Breast epithelium (tissue), 4 donors: Measurements from ENCODE around the gene CNR2. TPM values are rescaled to one million over a fixed set of nuclear protein-coding genes. Genes with fewer than 3 reads are reported as not detected.

Experiments
- DNase-seq, 2 donors: peaks; one replicate each; pipeline ENCODE4 v3.0.0-alpha.2; 2019; ENCODE audit warnings: low spot score in 2 of 2
- H3K27ac ChIP-seq, 2 donors: fragments of 200-600 bp; sonication (generic) in 1 of 2; one replicate each; pipeline ENCODE4 v1.5.1; 2016 to 2019; ENCODE audit warnings: mild to moderate bottlenecking in 1 of 2
- H3K27me3 ChIP-seq, 2 donors: fragments of 200-600 bp; sonication (generic) in 1 of 2; one replicate each; pipeline versions ENCODE4 v1.5.1 to v1.6.0; 2017 to 2019; ENCODE audit warnings: control low read depth in 1 of 2, mild to moderate bottlenecking in 1 of 2
- H3K36me3 ChIP-seq: fragments of 200-600 bp; one replicate; pipeline ENCODE4 v1.5.1; 2019
- H3K4me1 ChIP-seq, 2 donors: fragments of 200-600 bp; sonication (generic); one replicate each; pipeline ENCODE4 v1.5.1; 2016 to 2019; ENCODE audit warnings: control low read depth in 1 of 2
- H3K4me3 ChIP-seq, 3 donors: fragments of 200-600 bp; sonication (generic); 1 replicate in 2 of 3; 2 replicates in 1 of 3; pipeline ENCODE4 v1.5.1; 2016 to 2019; ENCODE audit warnings: mild to moderate bottlenecking in 3 of 3, moderate library complexity in 2 of 3
- H3K9me3 ChIP-seq, 2 donors: fragments of 200-600 bp; sonication (generic) in 1 of 2; one replicate each; pipeline ENCODE4 v1.5.1; 2016 to 2019; ENCODE audit warnings: control low read depth in 1 of 2
- CTCF ChIP-seq, 3 donors: fragments of 450-650 bp; IDR thresholded peaks; one replicate each; pipeline ENCODE4 v1.5.1; 2016 to 2017; ENCODE audit warnings: antibody characterized with exemption in 3 of 3, mild to moderate bottlenecking in 3 of 3, moderate library complexity in 3 of 3
- POLR2A ChIP-seq: fragments of 450-650 bp; IDR thresholded peaks from one replicate; pipeline ENCODE4 v1.6.1; 2016; ENCODE audit warnings: antibody characterized with exemption, mild to moderate bottlenecking, moderate library complexity
- POLR2AphosphoS5 ChIP-seq, 3 donors: sonication (generic); formaldehyde crosslinking; IDR thresholded peaks; one replicate each; pipeline ENCODE4 v1.6.1; 2017; ENCODE audit warnings: antibody characterized with exemption in 3 of 3
- intact Hi-C: fragments of 100-400 bp; cut with DNase I; formaldehyde crosslinking; loops from one replicate; pipeline ENCODE4 v1.15.1; 2023; ENCODE audit warnings: low total_unique reads
- total RNA-seq, 3 donors: library from RNA; depleted of rRNA; stranded (reverse); fragments of >200 nt; gene quantifications; one replicate each; pipeline ENCODE4 v1.1.0, GENCODE V29; 2016

Gene CNR2
- total RNA-seq, 3 donors from 2014 or later, result under 0.01 TPM; not detected in 2

- Histone ChIP-seq H3K4me3 (peak overlapping the region; percentile 88 to 98 (median 97)), H3K27me3 (no peaks in the 10 kb centered on the region), H3K9me3 (no peaks in the 10 kb centered on the region), H3K36me3 (no peaks in the 10 kb centered on the region), H3K4me1 (no peaks in the 10 kb centered on the region), H3K27ac (peak overlapping the region in 1 of 2 donors; percentile 97)
- intact Hi-C loops, result no loop called here
- TF ChIP-seq POLR2A, result no peak
- no peak for TF ChIP-seq POLR2AphosphoS5 (IDR thresholded peaks at IDR 0.05)
- no peak for TF ChIP-seq CTCF (IDR thresholded peaks at IDR 0.05)
- DNase-seq, result no peak
These were observed 87.2 kb downstream of the CNR2 start for GRCh38 chr1:23825762-23826522.

- Histone ChIP-seq H3K27me3 (no peaks in the 10 kb centered on the region), H3K36me3 (no peaks in the 10 kb centered on the region), H3K4me1 (no peaks in the 10 kb centered on the region), H3K9me3 (no peaks in the 10 kb centered on the region), H3K4me3 (peak within 1 kb of the TSS; percentile 88 to 98 (median 97)), H3K27ac (peak within 1 kb of the TSS; percentile 97)
- TF ChIP-seq POLR2A, result peak; percentile 86
- TF ChIP-seq POLR2AphosphoS5 (IDR thresholded peaks at IDR 0.05), result peak; percentile 86 to 95 (median 91)
- TF ChIP-seq CTCF (IDR thresholded peaks at IDR 0.05), result no peak
- intact Hi-C loops, result no loop called here
- DNase-seq, result peak; percentile 89 to 94
These were observed 87.9 kb downstream of the CNR2 start, which contains the start of gene HMGCL for GRCh38 chr1:23825076-23825761. Gene HMGCL (minus strand): TSS chr1:23825429. CDS start chr1:23825415, 14 bp downstream.

- intact Hi-C loops, result no loop called here
These were observed 88.5 kb downstream of the CNR2 start for GRCh38 chr1:23824711-23825075.

GRCh38 chr1:23823767-23824166 lies 89.4 kb downstream of the CNR2 start:
- H3K27ac ChIP-seq, result no peak overlapping the region
- H3K4me3 ChIP-seq, result peak overlapping the region in 1 of 3 donors; percentile 88
- no peaks in the 10 kb centered on the region for H3K36me3 ChIP-seq
- no peaks in the 10 kb centered on the region for H3K4me1 ChIP-seq
- no peak for DNase-seq
- TF ChIP-seq CTCF (IDR thresholded peaks at IDR 0.05) (no peak), POLR2AphosphoS5 (IDR thresholded peaks at IDR 0.05) (no peak), POLR2A (no peak)
- H3K9me3 ChIP-seq, result no peaks in the 10 kb centered on the region
- intact Hi-C loops, result no loop called here
- H3K27me3 ChIP-seq, result no peaks in the 10 kb centered on the region

More at GRCh38 chr1:23824711-23825075, 88.5 kb downstream of the CNR2 start:
- H3K4me3 ChIP-seq, result peak overlapping the region; percentile 88 to 98 (median 97)
- no peak for DNase-seq
- no peaks in the 10 kb centered on the region for H3K9me3 ChIP-seq
- H3K4me1 ChIP-seq, result no peaks in the 10 kb centered on the region
- H3K27ac ChIP-seq, result peak overlapping the region; percentile 97
- no peak for TF ChIP-seq CTCF (IDR thresholded peaks at IDR 0.05)
- TF ChIP-seq POLR2AphosphoS5 (IDR thresholded peaks at IDR 0.05), result no peak
- no peak for TF ChIP-seq POLR2A
- no peaks in the 10 kb centered on the region for H3K27me3 ChIP-seq
- H3K36me3 ChIP-seq, result no peaks in the 10 kb centered on the region

Other genes starting within 250 kb of the CNR2 start
- gene RPL11, start 221.6 kb downstream of the CNR2 start, total RNA-seq, result 1,000 to 10,000 TPM; 1,191 to 1,487 (median 1,340) TPM
- 10 to 100 TPM; 30.3 to 61.9 (median 32.8) TPM for gene ELOA, start 169.9 kb downstream of the CNR2 start, total RNA-seq
- 10 to 100 TPM; 46.9 to 62.8 (median 60.3) TPM for gene PITHD1, start 134.9 kb downstream of the CNR2 start, total RNA-seq
- 10 to 100 TPM; 31.8 to 52.8 (median 49.5) TPM for gene LYPLA2, start 122.2 kb downstream of the CNR2 start, total RNA-seq
- gene GALE, start 112.6 kb downstream of the CNR2 start, total RNA-seq, result 10 to 100 TPM in 2 of 3 donors, 1 to 10 TPM in 1; 9.9 to 31.2 (median 28.2) TPM
- gene HMGCL, start 87.9 kb downstream of the CNR2 start, total RNA-seq, result 10 to 100 TPM; 31.7 to 42.4 (median 39.0) TPM
- gene FUCA1, start 45.1 kb downstream of the CNR2 start, total RNA-seq, result 10 to 100 TPM; 26.9 to 45.3 (median 44.2) TPM
- gene PNRC2, start 46.5 kb upstream of the CNR2 start, total RNA-seq, result 100 to 1,000 TPM; 126 to 163 (median 134) TPM
- 100 to 1,000 TPM in 2 of 3 donors, 10 to 100 TPM in 1; 99.4 to 156 (median 116) TPM for gene SRSF10, start 67.0 kb upstream of the CNR2 start, total RNA-seq
- gene MYOM3, start 198.8 kb upstream of the CNR2 start, total RNA-seq, result under 1 TPM; 0.32 to 0.98 (median 0.59) TPM
- gene IL22RA1, start 229.8 kb upstream of the CNR2 start, total RNA-seq, result under 1 TPM in 2 of 3 donors, not detected in 1; 0.73 to 0.98 TPM